ENCODE data around the gene TMC2. TPM values are rescaled to one million over a fixed set of nuclear protein-coding genes. Genes with fewer than 3 reads are reported as not detected.
"Not testable (repeated sequence)": the region's sequence is repeated elsewhere in the genome, so short reads cannot be mapped to it uniquely, and the experiment has no call there.

TMC2 gene
- total RNA-seq, 1 experiment from 2014 or later, result not detected

GRCh38 chr20:2523919-2524708, 12.3 kb upstream of the TMC2 start:
- peak; percentile 72 for DNase-seq (ENCODE audit: unreplicated experiment)
- intact Hi-C loops (cut with micrococcal nuclease), result loop anchor here (1.0 to 2.0 kb wide), 2 partner anchors 107 to 123 kb away; no protein-coding TSS in a partner anchor
- Mint-ChIP-seq H3K36me3 (ENCODE audit: insufficient read depth, unreplicated experiment) (no peaks in the 10 kb centered on the region), H3K27ac (ENCODE audit: low read depth, unreplicated experiment) (peak overlapping the region; percentile 87), H3K9me3 (ENCODE audit: unreplicated experiment) (no peaks in the 10 kb centered on the region), H3K4me3 (ENCODE audit: unreplicated experiment) (peak overlapping the region; percentile 90), H3K27me3 (ENCODE audit: insufficient read depth, unreplicated experiment) (peaks cover 25% of the 10 kb centered on the region), H3K4me1 (ENCODE audit: insufficient read depth, unreplicated experiment) (no peaks in the 10 kb centered on the region)
- CTCF ChIA-PET, result interaction anchor here (0.5 to 5.4 kb wide), 40 partner anchors 9 to 1200 kb away, joined by 3 to 76 read pairs (median 4); partner anchors contain the start of genes NOP56, SNRPB, TMC2 and ZNF343
- BruUV-seq (replicated peaks), result no TSS peak
- POLR2A ChIA-PET, result interaction anchor here (0.5 to 3.7 kb wide), 12 partner anchors 9 to 802 kb away, joined by 3 to 17 read pairs (median 3); partner anchors contain the start of genes NOP56, SNRPB and ZNF343
- peak; percentile 86 for TF ChIP-seq CTCF (IDR thresholded peaks at IDR 0.05; ENCODE audit: unreplicated experiment)

DNA sequence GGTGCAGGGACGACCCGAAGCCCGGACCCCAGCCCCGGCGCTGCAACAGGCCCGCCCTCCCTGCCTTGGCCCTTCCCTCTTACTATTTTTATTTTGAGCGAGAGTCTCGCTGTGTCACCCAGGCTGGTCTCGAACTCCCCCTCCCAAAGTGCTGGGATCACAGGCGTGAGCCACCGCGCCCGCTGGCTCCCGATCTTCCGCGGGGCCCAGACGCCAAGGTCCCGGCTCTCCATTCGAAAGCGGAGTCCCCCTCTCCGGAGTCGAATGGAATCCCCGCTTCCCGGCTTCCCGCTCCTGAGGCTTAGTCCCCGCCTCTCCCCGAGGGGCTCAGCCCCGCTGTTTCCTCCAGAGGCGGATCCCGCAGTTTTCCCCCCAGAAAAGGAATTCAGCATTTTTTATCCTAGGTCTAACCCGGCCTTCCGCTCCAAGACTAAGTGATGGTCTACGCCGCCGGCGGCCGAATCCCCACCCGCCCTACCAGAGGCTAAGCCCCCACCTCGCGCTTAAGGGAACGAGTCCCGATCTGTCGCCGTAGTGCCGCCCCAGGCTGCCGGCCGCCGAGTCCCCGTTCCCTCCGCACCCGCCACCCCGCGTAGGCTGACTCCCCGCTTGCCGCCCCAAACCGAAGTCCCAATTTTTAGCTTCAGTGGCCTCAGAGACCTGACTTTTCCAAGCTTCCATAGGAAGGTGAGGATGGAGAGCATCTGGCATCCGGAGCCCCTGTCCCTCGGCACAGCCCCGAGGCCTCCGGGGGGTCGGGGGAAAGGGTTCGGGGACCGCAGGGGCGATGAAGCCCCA, 11.5 kb upstream of the TMC2 start:
- TF ChIP-seq CTCF (IDR thresholded peaks at IDR 0.05; ENCODE audit: unreplicated experiment), result no peak
- intact Hi-C loops (cut with micrococcal nuclease), result loop anchor here (1.0 to 2.0 kb wide), 2 partner anchors 106 to 122 kb away; no protein-coding TSS in a partner anchor
- Mint-ChIP-seq H3K27me3 (ENCODE audit: insufficient read depth, unreplicated experiment) (peaks cover 33% of the 10 kb centered on the region), H3K4me3 (ENCODE audit: unreplicated experiment) (peak overlapping the region; percentile 90), H3K36me3 (ENCODE audit: insufficient read depth, unreplicated experiment) (no peaks in the 10 kb centered on the region), H3K9me3 (ENCODE audit: unreplicated experiment) (no peaks in the 10 kb centered on the region), H3K27ac (ENCODE audit: low read depth, unreplicated experiment) (peak overlapping the region; percentile 87), H3K4me1 (ENCODE audit: insufficient read depth, unreplicated experiment) (no peaks in the 10 kb centered on the region)
- no TSS peak for BruUV-seq (replicated peaks)
- CTCF ChIA-PET, result interaction anchor here (0.5 to 5.4 kb wide), 36 partner anchors 8 to 1649 kb away, joined by 3 to 76 read pairs (median 4); partner anchors contain the start of genes NOP56, SNRPB, TMC2 and ZNF343
- no peak for DNase-seq (ENCODE audit: unreplicated experiment)
- POLR2A ChIA-PET, result interaction anchor here (0.7 to 3.7 kb wide), 9 partner anchors 13 to 803 kb away, joined by 3 to 17 read pairs (median 4); partner anchors contain the start of genes NOP56, SNRPB and ZNF343

DNA sequence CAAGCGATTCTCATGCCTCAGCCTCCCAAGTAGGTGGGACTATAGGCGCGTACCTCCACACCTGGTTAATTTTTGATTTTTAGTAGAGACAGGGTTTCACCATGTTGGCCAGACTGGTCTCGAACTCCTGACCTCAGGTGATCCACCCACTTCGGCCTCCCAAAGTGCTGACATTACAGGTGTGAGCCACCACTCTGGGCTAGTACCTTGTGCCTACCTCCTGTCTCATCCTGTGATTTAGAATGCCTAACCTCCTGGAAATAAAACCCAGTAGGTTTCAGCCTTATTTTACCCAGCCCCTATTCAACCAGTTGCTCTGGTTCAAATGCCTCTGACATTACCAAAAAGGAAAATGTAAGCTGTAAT, 10.2 kb upstream of the TMC2 start:
- H3K27ac Mint-ChIP-seq (ENCODE audit: low read depth, unreplicated experiment); DNase-seq (ENCODE audit: unreplicated experiment); H3K4me1 Mint-ChIP-seq (ENCODE audit: insufficient read depth, unreplicated experiment); H3K4me3 Mint-ChIP-seq (ENCODE audit: unreplicated experiment); intact Hi-C loops (cut with micrococcal nuclease); H3K9me3 Mint-ChIP-seq (ENCODE audit: unreplicated experiment); BruUV-seq (replicated peaks); H3K36me3 Mint-ChIP-seq (ENCODE audit: insufficient read depth, unreplicated experiment): not testable (repeated sequence)
- peaks cover 38% of the 10 kb centered on the region for H3K27me3 Mint-ChIP-seq (ENCODE audit: insufficient read depth, unreplicated experiment)
- CTCF ChIA-PET, result interaction anchor here (1.0 to 1.2 kb wide), 2 partner anchors 12 to 475 kb away, joined by 3 read pairs; no protein-coding TSS in a partner anchor
- POLR2A ChIA-PET, result interaction anchor here (0.8 to 1.3 kb wide), 2 partner anchors 9 to 12 kb away, joined by 3 read pairs; no protein-coding TSS in a partner anchor

GRCh38 chr20:2527762-2528161, 8.6 kb upstream of the TMC2 start:
- Mint-ChIP-seq H3K9me3 (ENCODE audit: unreplicated experiment) (no peaks in the 10 kb centered on the region), H3K27me3 (ENCODE audit: insufficient read depth, unreplicated experiment) (peaks cover 42% of the 10 kb centered on the region), H3K4me1 (ENCODE audit: insufficient read depth, unreplicated experiment) (no peaks in the 10 kb centered on the region), H3K4me3 (ENCODE audit: unreplicated experiment) (no peak overlapping the region), H3K27ac (ENCODE audit: low read depth, unreplicated experiment) (no peak overlapping the region), H3K36me3 (ENCODE audit: insufficient read depth, unreplicated experiment) (no peaks in the 10 kb centered on the region)
- TF ChIP-seq CTCF (IDR thresholded peaks at IDR 0.05; ENCODE audit: unreplicated experiment), result no peak
- ChIA-PET CTCF (interaction anchor here (0.5 to 1.1 kb wide), 2 partner anchors 16 to 326 kb away, joined by 3 to 4 read pairs; no protein-coding TSS in a partner anchor), POLR2A (interaction anchor here (1.0 kb wide), 1 partner anchor 58 kb away, joined by 4 read pairs; the partner anchor contains the start of gene SNRPB)
- DNase-seq (ENCODE audit: unreplicated experiment), result no peak
- no TSS peak for BruUV-seq (replicated peaks)
- intact Hi-C loops (cut with micrococcal nuclease), result no loop called here

Data from MCF 10A (cell line).